OCI-LY1 (cell line): Measurements from ENCODE around the gene NLRP13.

Experiments
- H2AFZ ChIP-seq: fragments of 200-600 bp; sonication (generic), shearing (Covaris generic); 2 replicates; pipeline ENCODE4 v1.6.0; 2014; ENCODE audit warnings: antibody characterized with exemption, mild to moderate bottlenecking, low read length
- H3F3A ChIP-seq: fragments of 200-600 bp; sonication (generic), shearing (Covaris generic); 2 replicates; pipeline ENCODE4 v1.6.0; 2014; ENCODE audit warnings: mild to moderate bottlenecking, antibody characterized with exemption, low read length, moderate library complexity; ENCODE audit not compliant: insufficient read depth
- H3K27ac ChIP-seq: fragments of 200-600 bp; sonication (generic); 2 replicates; pipeline ENCODE4 v1.5.1; 2014; ENCODE audit warnings: low read length, mixed run types, mild to moderate bottlenecking, low read depth; ENCODE audit not compliant: poor library complexity, severe bottlenecking
- H3K27me3 ChIP-seq: fragments of 200-600 bp; sonication (generic); 2 replicates; pipeline ENCODE4 v1.6.0; 2014; ENCODE audit warnings: antibody characterized with exemption, mild to moderate bottlenecking, low read length, moderate library complexity; ENCODE audit not compliant: insufficient read depth
- H3K36me3 ChIP-seq: fragments of 200-600 bp; sonication (generic); 2 replicates; pipeline ENCODE4 v1.6.1; 2014; ENCODE audit warnings: mild to moderate bottlenecking, antibody characterized with exemption, low read length, moderate library complexity, mixed read lengths; ENCODE audit not compliant: insufficient read depth
- H3K4me1 ChIP-seq: fragments of 200-600 bp; sonication (generic); 2 replicates; pipeline ENCODE4 v1.5.1; 2014; ENCODE audit warnings: mild to moderate bottlenecking, low read length, moderate library complexity; ENCODE audit not compliant: insufficient read depth, severe bottlenecking
- H3K4me2 ChIP-seq: fragments of 200-600 bp; sonication (generic), shearing (Covaris generic); 2 replicates; pipeline ENCODE4 v1.6.1; 2014; ENCODE audit warnings: low read length
- H3K4me3 ChIP-seq: fragments of 200-600 bp; sonication (generic); 2 replicates; pipeline ENCODE4 v1.5.1; 2014; ENCODE audit warnings: low read length, low read depth, mild to moderate bottlenecking, mixed read lengths; ENCODE audit not compliant: poor library complexity, severe bottlenecking
- H3K79me2 ChIP-seq: fragments of 200-600 bp; shearing (Covaris generic); 2 replicates; pipeline ENCODE4 v1.6.1; 2016; ENCODE audit warnings: mixed run types, low read length, mixed read lengths; ENCODE audit not compliant: insufficient read depth
- H3K9ac ChIP-seq: fragments of 200-600 bp; sonication (generic), shearing (Covaris generic); 2 replicates; pipeline ENCODE4 v1.6.1; 2014; ENCODE audit warnings: mild to moderate bottlenecking, low read length, mixed read lengths
- H3K9me2 ChIP-seq: fragments of 200-600 bp; sonication (generic), shearing (Covaris generic); 2 replicates; pipeline ENCODE4 v1.6.1; 2014; ENCODE audit warnings: low read depth, mild to moderate bottlenecking, low read length, mixed read lengths
- H3K9me3 ChIP-seq: fragments of 200-600 bp; shearing (Covaris generic); 2 replicates; pipeline ENCODE4 v1.6.1; 2014; ENCODE audit warnings: low read length, mixed read lengths
- H4K20me1 ChIP-seq: fragments of 200-600 bp; sonication (generic), shearing (Covaris generic); 2 replicates; pipeline ENCODE4 v1.6.0; 2016; ENCODE audit warnings: mild to moderate bottlenecking, low read length; ENCODE audit not compliant: insufficient read depth
- EZH2 ChIP-seq: fragments of 200-600 bp; sonication (generic), shearing (Covaris generic); IDR thresholded peaks from 2 replicates; pipeline ENCODE4 v1.8.0; 2017; ENCODE audit warnings: borderline replicate concordance, mixed run types, mild to moderate bottlenecking, antibody characterized with exemption, low read length, moderate library complexity, mixed read lengths
- TF ChIP-seq, protein P1 (sequence below): fragments of 200-600 bp; sonication (generic), shearing (Covaris generic); IDR thresholded peaks from 2 replicates; pipeline ENCODE4 v1.5.1; 2017; ENCODE audit warnings: mild to moderate bottlenecking, antibody characterized with exemption, low read length, moderate library complexity, mixed read lengths

Gene NLRP13

DNA sequence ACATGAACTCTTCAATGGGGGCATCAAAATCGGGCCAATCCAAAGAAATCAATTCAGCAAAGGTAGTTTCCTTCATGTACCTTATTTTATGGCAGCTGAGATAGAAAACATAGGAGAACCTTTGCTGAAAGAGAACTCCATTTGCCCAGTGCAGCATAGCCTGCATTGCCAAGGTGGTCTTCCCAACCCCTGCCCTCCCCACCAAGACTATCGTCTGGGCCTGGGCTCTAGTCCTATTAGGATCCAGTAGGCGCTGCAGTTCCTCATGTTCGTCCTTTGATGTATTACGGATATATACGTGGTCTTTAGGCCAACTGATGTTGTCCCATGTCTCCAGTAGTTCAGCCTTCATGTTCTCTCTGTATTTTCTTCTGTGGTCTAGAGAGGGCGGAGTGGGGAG, 19.2 kb downstream of the NLRP13 start:
- Histone ChIP-seq H3K36me3 (no peaks in the 10 kb centered on the region), H2AFZ (no peak overlapping the region), H3K9me2 (no peaks in the 10 kb centered on the region), H3K27me3 (no peaks in the 10 kb centered on the region), H3K4me1 (no peaks in the 10 kb centered on the region), H3K9me3 (no peaks in the 10 kb centered on the region), H3K27ac (no peak overlapping the region), H3K4me3 (no peak overlapping the region), H3K79me2 (no peaks in the 10 kb centered on the region), H3K9ac (no peak overlapping the region), H3F3A (no peaks in the 10 kb centered on the region), H4K20me1 (no peaks in the 10 kb centered on the region), H3K4me2 (no peak overlapping the region)
- TF ChIP-seq, protein P1, sequence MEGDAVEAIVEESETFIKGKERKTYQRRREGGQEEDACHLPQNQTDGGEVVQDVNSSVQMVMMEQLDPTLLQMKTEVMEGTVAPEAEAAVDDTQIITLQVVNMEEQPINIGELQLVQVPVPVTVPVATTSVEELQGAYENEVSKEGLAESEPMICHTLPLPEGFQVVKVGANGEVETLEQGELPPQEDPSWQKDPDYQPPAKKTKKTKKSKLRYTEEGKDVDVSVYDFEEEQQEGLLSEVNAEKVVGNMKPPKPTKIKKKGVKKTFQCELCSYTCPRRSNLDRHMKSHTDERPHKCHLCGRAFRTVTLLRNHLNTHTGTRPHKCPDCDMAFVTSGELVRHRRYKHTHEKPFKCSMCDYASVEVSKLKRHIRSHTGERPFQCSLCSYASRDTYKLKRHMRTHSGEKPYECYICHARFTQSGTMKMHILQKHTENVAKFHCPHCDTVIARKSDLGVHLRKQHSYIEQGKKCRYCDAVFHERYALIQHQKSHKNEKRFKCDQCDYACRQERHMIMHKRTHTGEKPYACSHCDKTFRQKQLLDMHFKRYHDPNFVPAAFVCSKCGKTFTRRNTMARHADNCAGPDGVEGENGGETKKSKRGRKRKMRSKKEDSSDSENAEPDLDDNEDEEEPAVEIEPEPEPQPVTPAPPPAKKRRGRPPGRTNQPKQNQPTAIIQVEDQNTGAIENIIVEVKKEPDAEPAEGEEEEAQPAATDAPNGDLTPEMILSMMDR = no peak
- TF ChIP-seq EZH2 = no peak

DNA sequence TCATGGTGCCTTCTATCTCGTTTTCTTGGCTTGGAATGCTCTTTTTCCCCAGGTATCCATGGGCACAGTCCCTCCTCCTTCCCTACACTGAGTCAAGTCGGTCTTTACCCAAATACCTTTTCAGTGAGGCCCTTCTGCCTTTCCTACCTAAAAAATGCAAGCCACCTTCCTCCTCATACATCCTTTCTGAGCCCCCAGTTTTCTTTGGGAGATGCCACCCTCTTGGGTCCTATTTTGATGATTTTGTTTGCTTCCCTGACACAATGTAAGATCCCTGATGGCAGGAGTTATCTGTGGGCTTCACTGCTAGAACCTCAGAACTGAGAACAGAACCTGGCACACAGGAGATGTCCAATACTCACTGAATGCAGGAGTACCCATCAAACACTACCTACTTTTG, 22.3 kb downstream of the NLRP13 start:
- Histone ChIP-seq H3K4me2 (no peak overlapping the region), H3K9me2 (no peaks in the 10 kb centered on the region), H3K79me2 (no peaks in the 10 kb centered on the region), H3K27me3 (no peaks in the 10 kb centered on the region), H3K36me3 (no peaks in the 10 kb centered on the region), H3K27ac (no peak overlapping the region), H3F3A (no peaks in the 10 kb centered on the region), H3K4me1 (no peaks in the 10 kb centered on the region), H3K9me3 (no peaks in the 10 kb centered on the region), H4K20me1 (no peaks in the 10 kb centered on the region), H3K9ac (no peak overlapping the region), H3K4me3 (no peak overlapping the region), H2AFZ (no peak overlapping the region)
- TF ChIP-seq, protein P1 = no peak
- no peak for TF ChIP-seq EZH2

DNA sequence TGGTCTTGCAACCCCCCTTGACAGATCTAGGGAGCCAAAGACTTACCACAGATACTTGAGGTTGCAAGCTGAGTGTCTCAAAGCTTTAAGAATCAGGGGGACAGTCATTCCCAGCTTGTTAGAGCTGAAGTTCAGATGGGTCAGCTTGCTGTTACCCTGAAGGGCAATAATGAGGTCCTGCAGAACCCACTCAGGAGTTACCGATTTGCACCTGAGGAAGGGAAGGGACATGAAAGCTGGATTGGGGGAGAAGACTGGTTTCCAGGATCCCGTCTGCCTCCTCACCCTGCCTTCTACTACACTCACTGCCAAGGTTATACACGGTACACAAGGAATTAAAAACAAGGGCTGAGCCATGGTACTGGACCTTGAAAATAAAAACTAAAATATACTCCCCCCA, 24.4 kb downstream of the NLRP13 start:
- Histone ChIP-seq H3K36me3 (no peaks in the 10 kb centered on the region), H4K20me1 (no peaks in the 10 kb centered on the region), H3K9ac (no peak overlapping the region), H3K79me2 (no peaks in the 10 kb centered on the region), H3K27me3 (no peaks in the 10 kb centered on the region), H3K4me2 (no peak overlapping the region), H3K27ac (no peak overlapping the region), H3K4me3 (no peak overlapping the region), H3F3A (no peaks in the 10 kb centered on the region), H3K9me2 (no peaks in the 10 kb centered on the region), H3K9me3 (no peaks in the 10 kb centered on the region), H3K4me1 (no peaks in the 10 kb centered on the region), H2AFZ (no peak overlapping the region)
- TF ChIP-seq EZH2 = no peak
- TF ChIP-seq, protein P1 = no peak
